Endodermal cell (in vitro differentiated cells): ENCODE measurements around the gene RPGRIP1. TPM values are rescaled to one million over a fixed set of nuclear protein-coding genes. Genes with fewer than 3 reads are reported as not detected.

Source experiments
- DNase-seq: peaks from one replicate; pipeline ENCODE4 v3.0.0-alpha.2; 2017
- H3K27ac ChIP-seq: 2 replicates; pipeline ENCODE4 v1.5.1; 2013; ENCODE audit warnings: mild to moderate bottlenecking, low read depth, low read length, moderate library complexity
- H3K27me3 ChIP-seq: 2 replicates; pipeline ENCODE4 v1.6.1; 2013; ENCODE audit warnings: mild to moderate bottlenecking, low read length, moderate library complexity; ENCODE audit not compliant: insufficient read depth, control insufficient read depth, poor library complexity, severe bottlenecking
- H3K36me3 ChIP-seq: 2 replicates; pipeline ENCODE4 v1.7.0; 2013; ENCODE audit warnings: mild to moderate bottlenecking, low read length, moderate library complexity; ENCODE audit not compliant: control insufficient read depth, insufficient read depth
- H3K4me1 ChIP-seq: one replicate; pipeline ENCODE4 v1.7.0; 2013; ENCODE audit warnings: low read length; ENCODE audit not compliant: control insufficient read depth, insufficient read depth
- H3K4me3 ChIP-seq: 2 replicates; pipeline ENCODE4 v1.5.1; 2013; ENCODE audit warnings: mild to moderate bottlenecking, low read length, moderate library complexity
- H3K9ac ChIP-seq: 2 replicates; pipeline ENCODE4 v1.6.1; 2013; ENCODE audit warnings: mild to moderate bottlenecking, low read length, moderate library complexity; ENCODE audit not compliant: poor library complexity, severe bottlenecking; ENCODE audit errors: extremely low read depth
- H3K9me3 ChIP-seq: 2 replicates; pipeline ENCODE4 v1.6.1; 2013; ENCODE audit warnings: mild to moderate bottlenecking, low read length, moderate library complexity; ENCODE audit not compliant: control insufficient read depth
- H3K27ac Mint-ChIP-seq: 2 replicates; pipeline ENCODE4 v1.8.0; 2020; ENCODE audit warnings: mixed read lengths
- H3K27me3 Mint-ChIP-seq: 2 replicates; pipeline ENCODE4 v1.8.0; 2021; ENCODE audit warnings: mild to moderate bottlenecking, mixed read lengths; ENCODE audit not compliant: insufficient read depth
- H3K36me3 Mint-ChIP-seq: 2 replicates; pipeline ENCODE4 v1.8.0; 2020; ENCODE audit warnings: low read depth, mixed read lengths
- H3K4me1 Mint-ChIP-seq: 2 replicates; pipeline ENCODE4 v1.8.0; 2020; ENCODE audit warnings: mixed read lengths
- H3K4me3 Mint-ChIP-seq: 2 replicates; pipeline ENCODE4 v1.8.0; 2020; ENCODE audit warnings: mild to moderate bottlenecking, moderate library complexity, mixed read lengths
- H3K9me3 Mint-ChIP-seq: 2 replicates; pipeline ENCODE4 v1.8.0; 2020; ENCODE audit warnings: mild to moderate bottlenecking, mixed read lengths
- WGBS, 2 experiments: methylation state at CpG; one replicate each; pipeline versions ENCODE4 v1.1.5 to v1.1.7; 2013; ENCODE audit warnings: missing lambda C conversion rate in 2 of 2, mixed read lengths in 1 of 2; ENCODE audit not compliant: insufficient coverage in 1 of 2, insufficient read length in 1 of 2; 5-methylcytosine and 5-hydroxymethylcytosine counted together
- total RNA-seq, 2 donors: library from RNA; stranded (reverse); fragmentation: NEBNext Ultra II Directional in 1 of 2; extraction: Animal tissue kit (Norgen Biotek cat#: 25700) in 1 of 2; gene quantifications; 2 replicates in 1 of 2; 3 replicates in 1 of 2; pipeline ENCODE4 v1.2.1, GENCODE V29; 2021
- TF ChIP-seq, protein P1 (sequence below): fragments of 200-600 bp; sonication (generic); conservative IDR thresholded peaks from 2 replicates; pipeline ENCODE4 v1.5.0; 2021; ENCODE audit warnings: antibody characterized with exemption, mild to moderate bottlenecking

The RPGRIP1 gene
- total RNA-seq, 2 donors from 2014 or later: 0.29 TPM; not detected in 1

DNA sequence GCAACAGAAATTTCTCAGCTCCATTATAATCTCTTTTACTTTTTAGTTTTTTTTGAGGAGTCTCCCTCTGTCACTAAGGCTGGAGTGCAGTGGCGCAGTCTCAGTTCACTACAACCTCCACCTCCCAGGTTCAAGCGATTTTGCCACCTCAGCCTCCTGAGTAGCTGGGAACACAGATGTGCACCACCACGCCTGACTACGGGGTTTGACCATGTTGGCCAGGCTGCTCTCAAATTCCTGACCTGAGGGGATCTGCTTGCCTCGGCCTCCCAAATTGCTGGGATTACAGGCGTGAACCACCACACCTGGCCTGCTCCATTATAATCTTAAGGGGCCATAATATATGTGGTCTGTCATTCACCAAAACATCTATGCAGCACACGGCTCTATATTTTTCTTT lies 34.1 kb upstream of the RPGRIP1 start:
- Mint-ChIP-seq H3K27ac (no peak overlapping the region), H3K9me3 (no peaks in the 10 kb centered on the region), H3K27me3 (no peaks in the 10 kb centered on the region), H3K4me1 (peaks cover 20% of the 10 kb centered on the region), H3K4me3 (no peak overlapping the region), H3K36me3 (peaks cover 83% of the 10 kb centered on the region)
- TF ChIP-seq, protein P1, sequence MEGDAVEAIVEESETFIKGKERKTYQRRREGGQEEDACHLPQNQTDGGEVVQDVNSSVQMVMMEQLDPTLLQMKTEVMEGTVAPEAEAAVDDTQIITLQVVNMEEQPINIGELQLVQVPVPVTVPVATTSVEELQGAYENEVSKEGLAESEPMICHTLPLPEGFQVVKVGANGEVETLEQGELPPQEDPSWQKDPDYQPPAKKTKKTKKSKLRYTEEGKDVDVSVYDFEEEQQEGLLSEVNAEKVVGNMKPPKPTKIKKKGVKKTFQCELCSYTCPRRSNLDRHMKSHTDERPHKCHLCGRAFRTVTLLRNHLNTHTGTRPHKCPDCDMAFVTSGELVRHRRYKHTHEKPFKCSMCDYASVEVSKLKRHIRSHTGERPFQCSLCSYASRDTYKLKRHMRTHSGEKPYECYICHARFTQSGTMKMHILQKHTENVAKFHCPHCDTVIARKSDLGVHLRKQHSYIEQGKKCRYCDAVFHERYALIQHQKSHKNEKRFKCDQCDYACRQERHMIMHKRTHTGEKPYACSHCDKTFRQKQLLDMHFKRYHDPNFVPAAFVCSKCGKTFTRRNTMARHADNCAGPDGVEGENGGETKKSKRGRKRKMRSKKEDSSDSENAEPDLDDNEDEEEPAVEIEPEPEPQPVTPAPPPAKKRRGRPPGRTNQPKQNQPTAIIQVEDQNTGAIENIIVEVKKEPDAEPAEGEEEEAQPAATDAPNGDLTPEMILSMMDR: no peak
- Histone ChIP-seq H3K27me3 (no peaks in the 10 kb centered on the region), H3K4me3 (no peak overlapping the region), H3K36me3 (peaks cover 97% of the 10 kb centered on the region), H3K9ac (no peak overlapping the region), H3K4me1 (no peaks in the 10 kb centered on the region), H3K27ac (no peak overlapping the region), H3K9me3 (peaks cover 5% of the 10 kb centered on the region)
- 91 to 93% methylated on average over 7 of the region's 7 CpGs for WGBS, 2 experiments
- DNase-seq: no peak

DNA sequence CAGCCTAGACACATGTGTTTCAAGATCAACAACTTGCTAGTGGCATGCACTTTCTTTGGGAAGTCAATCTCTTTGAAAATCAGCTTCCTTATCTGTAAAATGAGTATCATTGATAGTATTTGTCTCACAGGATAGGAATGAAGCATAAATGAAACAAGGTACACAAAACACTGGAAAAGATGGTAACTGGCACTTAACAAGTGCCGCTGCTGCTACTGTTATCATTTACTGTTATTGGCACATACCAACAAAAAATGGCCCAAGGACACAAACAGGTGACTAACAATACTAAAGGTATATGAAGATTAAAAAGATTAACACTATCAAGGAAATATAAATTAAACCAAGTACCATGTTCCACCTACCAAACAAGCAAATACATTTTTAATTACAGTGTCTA lies 31.5 kb upstream of the RPGRIP1 start:
- TF ChIP-seq, protein P1: no peak
- Histone ChIP-seq H3K4me3 (no peak overlapping the region), H3K9me3 (peaks cover 14% of the 10 kb centered on the region), H3K4me1 (no peaks in the 10 kb centered on the region), H3K36me3 (peaks cover 97% of the 10 kb centered on the region), H3K9ac (no peak overlapping the region), H3K27ac (no peak overlapping the region), H3K27me3 (no peaks in the 10 kb centered on the region)
- 100% methylated on average over 1 of the region's 1 CpG; no CpG with 5 or more reads in 1 of the 2 experiments for WGBS, 2 experiments
- Mint-ChIP-seq H3K36me3 (peaks cover 87% of the 10 kb centered on the region), H3K27me3 (no peaks in the 10 kb centered on the region), H3K9me3 (peaks cover 2% of the 10 kb centered on the region), H3K4me3 (no peak overlapping the region), H3K4me1 (peaks cover 9% of the 10 kb centered on the region), H3K27ac (no peak overlapping the region)
- no peak for DNase-seq

DNA sequence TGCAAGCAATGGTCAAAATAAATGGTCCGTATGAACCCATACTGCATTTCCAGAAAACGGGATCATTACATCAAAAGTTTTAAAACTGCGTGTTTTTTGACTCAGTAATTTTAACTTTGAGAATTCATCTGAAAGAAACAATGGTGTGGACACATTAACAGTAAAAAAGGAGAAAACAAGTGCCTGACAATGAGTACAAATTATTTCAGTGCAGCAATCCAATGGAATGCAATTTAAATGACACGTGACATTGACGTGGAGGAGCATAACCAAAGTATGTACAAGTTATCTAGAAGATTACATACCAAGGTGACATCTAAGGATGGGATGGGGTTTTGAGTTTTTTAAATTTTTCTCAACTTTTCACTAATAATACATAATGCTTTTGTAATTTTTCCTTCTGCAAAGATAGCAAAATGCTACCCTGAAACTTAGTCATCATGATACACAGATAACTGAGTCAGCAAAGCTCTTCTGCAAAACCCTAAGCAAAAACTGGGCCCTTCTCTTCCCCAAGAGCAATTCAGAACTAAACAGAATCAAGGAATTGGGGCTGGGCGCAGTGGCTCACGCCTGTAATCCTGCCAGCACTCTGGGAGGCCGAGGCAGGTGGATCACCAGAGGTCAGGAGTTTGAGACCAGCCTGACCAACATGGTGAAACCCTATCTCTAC lies 31.0 kb upstream of the RPGRIP1 start:
- no peaks in the 10 kb centered on the region for H3K27me3 Mint-ChIP-seq
- Histone ChIP-seq H3K36me3 (peaks cover 98% of the 10 kb centered on the region), H3K4me1 (no peaks in the 10 kb centered on the region), H3K4me3 (no peak overlapping the region), H3K27ac (no peak overlapping the region), H3K27me3 (no peaks in the 10 kb centered on the region), H3K9me3 (peaks cover 14% of the 10 kb centered on the region), H3K9ac (no peak overlapping the region)
- H3K36me3 Mint-ChIP-seq: peaks cover 88% of the 10 kb centered on the region
- no peak overlapping the region for H3K4me3 Mint-ChIP-seq
- no peak for DNase-seq
- TF ChIP-seq, protein P1: no peak
- 98 to 99% methylated on average over 5 to 8 of the region's 8 CpGs for WGBS, 2 experiments
- H3K27ac Mint-ChIP-seq: no peak overlapping the region
- peaks cover 9% of the 10 kb centered on the region for H3K4me1 Mint-ChIP-seq
- peaks cover 2% of the 10 kb centered on the region for H3K9me3 Mint-ChIP-seq
